Thyroid gland (tissue), 4 donors: Measurements from ENCODE around the gene FZR1. TPM values are rescaled to one million over a fixed set of nuclear protein-coding genes. Genes with fewer than 3 reads are reported as not detected.
"Not testable (repeated sequence)": the region's sequence is repeated elsewhere in the genome, so short reads cannot be mapped to it uniquely, and the experiment has no call there.

ENCODE experiments used
- DNase-seq, 2 donors: peaks; one replicate each; pipeline ENCODE4 v3.0.0-alpha.2; 2019
- H3K27ac ChIP-seq, 3 donors: fragments of 200-600 bp; sonication (generic); 1 replicate in 2 of 3; 2 replicates in 1 of 3; pipeline ENCODE4 v1.5.1; 2016 to 2019; ENCODE audit warnings: mild to moderate bottlenecking in 1 of 3, moderate library complexity in 1 of 3
- H3K27me3 ChIP-seq: fragments of 200-600 bp; sonication (generic); one replicate; pipeline ENCODE4 v1.5.1; 2019
- H3K36me3 ChIP-seq, 2 donors: fragments of 200-600 bp; sonication (generic); one replicate each; pipeline ENCODE4 v1.5.1; 2016 to 2019
- H3K4me1 ChIP-seq, 2 donors: fragments of 200-600 bp; sonication (generic); one replicate each; pipeline ENCODE4 v1.5.1; 2017 to 2019
- H3K4me3 ChIP-seq, 3 donors: fragments of 200-600 bp; sonication (generic); replicated peaks in 1 of 3; 1 replicate in 2 of 3; 2 replicates in 1 of 3; pipeline ENCODE4 v1.5.1; 2016; ENCODE audit warnings: mild to moderate bottlenecking in 1 of 3
- H3K9me3 ChIP-seq: fragments of 200-600 bp; sonication (generic); one replicate; pipeline ENCODE4 v1.5.1; 2017
- CTCF ChIP-seq, 6 experiments: fragments of 200-600 bp in 3 of 6; fragments of 450-650 bp in 3 of 6; sonication (generic) in 3 of 6; IDR thresholded peaks; one replicate each; pipeline ENCODE4 v1.5.1; 2016 to 2019; ENCODE audit warnings: antibody characterized with exemption in 6 of 6, mild to moderate bottlenecking in 2 of 6, inconsistent platforms in 1 of 6, moderate library complexity in 1 of 6
- POLR2A ChIP-seq, 2 donors: fragments of 450-650 bp; IDR thresholded peaks; one replicate each; pipeline ENCODE4 v1.6.1; 2017; ENCODE audit warnings: antibody characterized with exemption in 2 of 2, mild to moderate bottlenecking in 2 of 2, moderate library complexity in 1 of 2
- WGBS, 2 donors: methylation state at CpG; one replicate each; pipeline ENCODE4 v1.1.5; 2017; 5-methylcytosine and 5-hydroxymethylcytosine counted together
- intact Hi-C: fragments of 100-400 bp; cut with DNase I; formaldehyde crosslinking; loops from one replicate; pipeline ENCODE4 v1.15.1; 2023
- total RNA-seq, 4 donors: library from RNA; depleted of rRNA; stranded (reverse); fragments of >200 nt; gene quantifications; one replicate each; pipeline ENCODE4 v1.2.3, GENCODE V29; 2016

FZR1 gene
- total RNA-seq, 4 donors from 2014 or later = 28.6 to 56.0 (median 36.1) TPM

- Histone ChIP-seq H3K4me1 (peaks cover 8 to 15% of the 10 kb centered on the region in 2 donors), H3K36me3 (no peaks in the 10 kb centered on the region), H3K9me3 (no peaks in the 10 kb centered on the region), H3K4me3 (peak overlapping the region; percentile 24 to 98 (median 73)), H3K27ac (peak overlapping the region in 1 of 3 donors; percentile 12), H3K27me3 (no peaks in the 10 kb centered on the region)
- DNase-seq = peak; percentile 44 to 48
- intact Hi-C loops = no loop called here
- 22 to 24% methylated on average over 20 to 24 of the region's 31 CpGs for WGBS, 2 donors
- TF ChIP-seq CTCF (IDR thresholded peaks at IDR 0.05) = no peak
- no peak for TF ChIP-seq POLR2A (IDR thresholded peaks at IDR 0.05)
These were observed 1.4 kb downstream of the FZR1 start for GRCh38 chr19:3507371-3508120.

GRCh38 chr19:3508121-3508661 is 2.1 kb downstream of the FZR1 start:
- DNase-seq, H3K27me3 ChIP-seq, H3K36me3 ChIP-seq, H3K9me3 ChIP-seq, intact Hi-C loops, H3K27ac ChIP-seq, H3K4me3 ChIP-seq: not testable (repeated sequence)
- peaks cover 8 to 15% of the 10 kb centered on the region in 2 donors for H3K4me1 ChIP-seq
- 93 to 95% methylated on average over 18 of the region's 18 CpGs for WGBS, 2 donors

- Histone ChIP-seq H3K4me1 (peaks cover 8 to 15% of the 10 kb centered on the region in 2 donors), H3K27me3 (no peaks in the 10 kb centered on the region), H3K4me3 (no peak overlapping the region), H3K9me3 (no peaks in the 10 kb centered on the region), H3K27ac (no peak overlapping the region), H3K36me3 (no peaks in the 10 kb centered on the region)
- no peak for DNase-seq
- no peak for TF ChIP-seq POLR2A (IDR thresholded peaks at IDR 0.05)
- no peak for TF ChIP-seq CTCF (IDR thresholded peaks at IDR 0.05)
- intact Hi-C loops = no loop called here
- 92 to 93% methylated on average over 17 to 23 of the region's 23 CpGs for WGBS, 2 donors
These were observed 2.8 kb downstream of the FZR1 start for GRCh38 chr19:3508771-3509535.

GRCh38 chr19:3509566-3509989 is 3.5 kb downstream of the FZR1 start:
- no peaks in the 10 kb centered on the region for H3K9me3 ChIP-seq
- no peak for TF ChIP-seq CTCF (IDR thresholded peaks at IDR 0.05)
- TF ChIP-seq POLR2A (IDR thresholded peaks at IDR 0.05) = no peak
- H3K4me3 ChIP-seq = no peak overlapping the region
- H3K36me3 ChIP-seq = no peaks in the 10 kb centered on the region
- peaks cover 8 to 15% of the 10 kb centered on the region in 2 donors for H3K4me1 ChIP-seq
- intact Hi-C loops = no loop called here
- H3K27ac ChIP-seq = no peak overlapping the region
- no peak for DNase-seq
- H3K27me3 ChIP-seq = no peaks in the 10 kb centered on the region
- 92 to 94% methylated on average over 15 of the region's 15 CpGs for WGBS, 2 donors

GRCh38 chr19:3510727-3511126 is 4.6 kb downstream of the FZR1 start:
- H3K36me3 ChIP-seq = no peaks in the 10 kb centered on the region
- intact Hi-C loops = no loop called here
- H3K9me3 ChIP-seq = no peaks in the 10 kb centered on the region
- WGBS, 2 donors = 86 to 91% methylated on average over 7 to 21 of the region's 22 CpGs
- H3K4me1 ChIP-seq = peaks cover 8 to 10% of the 10 kb centered on the region in 2 donors
- TF ChIP-seq POLR2A (IDR thresholded peaks at IDR 0.05) (no peak), CTCF (IDR thresholded peaks at IDR 0.05) (no peak)
- no peak for DNase-seq
- no peak overlapping the region for H3K4me3 ChIP-seq
- H3K27me3 ChIP-seq = no peaks in the 10 kb centered on the region
- no peak overlapping the region for H3K27ac ChIP-seq
